Measurements from ENCODE around the gene NR1D1.

Gene NR1D1

DNA sequence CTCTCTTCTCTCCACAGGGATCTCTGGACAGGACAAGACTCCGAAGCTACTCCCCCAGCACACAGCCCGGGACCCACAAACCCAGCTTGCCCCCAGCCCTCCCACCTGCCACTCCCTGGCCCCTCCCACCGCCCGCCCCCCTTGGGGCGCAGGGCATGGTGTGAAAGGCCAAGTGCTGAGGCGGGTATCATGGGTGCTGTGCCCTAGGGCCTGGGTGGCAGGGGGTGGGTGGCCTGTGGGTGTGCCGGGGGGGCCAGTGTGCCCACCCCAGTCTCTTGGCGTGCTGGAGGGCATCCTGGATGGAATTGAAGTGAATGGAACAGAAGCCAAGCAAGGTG lies 26.2 kb downstream of the NR1D1 start:
- no peak for DNase-seq

DNA sequence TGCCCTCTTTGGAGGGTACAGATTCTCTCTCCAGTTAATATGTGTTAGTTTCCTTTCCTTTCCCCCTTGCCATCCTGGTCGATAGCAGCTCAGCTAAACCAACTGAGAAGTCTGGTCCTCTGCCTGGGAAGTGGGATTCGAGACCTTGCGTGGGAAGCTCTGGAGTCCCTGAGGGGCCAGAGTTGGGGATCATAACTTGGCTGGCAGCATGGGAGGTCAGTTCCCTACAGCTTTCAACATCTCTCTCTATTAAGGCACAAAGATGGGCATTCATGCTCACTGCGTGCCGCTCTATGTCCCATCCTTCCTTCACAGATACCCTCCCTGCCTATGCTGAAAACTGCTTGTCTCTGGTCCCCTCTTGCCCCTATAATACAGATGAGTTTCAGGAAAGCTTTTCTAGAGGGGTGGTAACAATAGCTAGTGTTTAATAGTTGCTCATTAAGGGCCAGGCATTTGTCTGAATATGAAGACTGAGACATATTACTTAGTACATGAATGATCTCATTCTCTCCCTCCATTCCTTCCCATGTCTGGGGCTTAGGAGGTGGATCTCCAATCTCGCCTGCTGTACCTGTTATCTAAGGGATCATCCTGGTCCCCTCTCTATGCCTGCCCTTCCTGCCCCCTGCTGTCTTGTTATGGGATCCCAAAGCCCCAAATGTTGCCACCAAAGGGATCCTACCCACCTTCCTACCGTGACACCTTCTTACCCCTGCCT lies 26.8 kb downstream of the NR1D1 start:
- DNase-seq = no peak

GRCh38 chr17:40072735-40073346 lies 27.5 kb downstream of the NR1D1 start:
- DNase-seq = no peak

GRCh38 chr17:40072040-40072734 lies 28.2 kb downstream of the NR1D1 start:
- DNase-seq = peak; percentile 87

DNA sequence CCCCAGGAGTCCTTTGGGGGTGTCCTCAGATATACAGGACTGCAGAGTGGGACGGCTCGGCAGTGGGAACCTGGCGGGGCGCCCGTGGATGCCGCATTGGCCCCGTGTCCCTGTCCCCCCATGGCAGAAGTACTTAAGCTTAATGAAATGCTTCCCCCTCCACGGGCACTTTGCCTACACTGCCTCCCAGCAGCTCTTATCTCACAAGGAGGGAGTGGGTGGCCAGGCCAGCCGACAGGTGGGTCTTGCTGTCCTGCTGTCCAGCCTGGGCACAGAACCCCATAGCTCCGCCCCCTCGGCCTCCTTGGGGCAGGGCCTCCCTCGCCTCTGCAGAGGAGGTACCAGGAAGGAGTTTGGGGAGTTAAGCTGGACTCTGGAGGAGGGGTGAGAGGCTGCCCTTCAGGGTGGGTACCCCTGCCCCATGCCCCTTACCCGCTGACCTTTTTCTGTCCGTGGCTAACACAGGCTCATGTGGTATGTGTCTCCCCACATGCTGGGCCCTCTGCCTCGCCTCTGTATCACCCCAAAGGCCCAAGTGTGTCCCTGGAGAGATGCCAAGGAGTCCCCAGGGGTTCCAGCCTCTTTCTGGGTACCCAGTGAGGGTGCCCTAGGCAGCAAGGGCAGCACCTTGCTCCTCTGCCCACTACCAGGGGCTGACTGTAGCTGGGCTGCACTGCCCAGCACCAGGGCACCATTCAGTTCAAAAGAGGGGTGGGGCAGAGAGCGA lies 28.9 kb downstream of the NR1D1 start:
- no peak for DNase-seq

DNA sequence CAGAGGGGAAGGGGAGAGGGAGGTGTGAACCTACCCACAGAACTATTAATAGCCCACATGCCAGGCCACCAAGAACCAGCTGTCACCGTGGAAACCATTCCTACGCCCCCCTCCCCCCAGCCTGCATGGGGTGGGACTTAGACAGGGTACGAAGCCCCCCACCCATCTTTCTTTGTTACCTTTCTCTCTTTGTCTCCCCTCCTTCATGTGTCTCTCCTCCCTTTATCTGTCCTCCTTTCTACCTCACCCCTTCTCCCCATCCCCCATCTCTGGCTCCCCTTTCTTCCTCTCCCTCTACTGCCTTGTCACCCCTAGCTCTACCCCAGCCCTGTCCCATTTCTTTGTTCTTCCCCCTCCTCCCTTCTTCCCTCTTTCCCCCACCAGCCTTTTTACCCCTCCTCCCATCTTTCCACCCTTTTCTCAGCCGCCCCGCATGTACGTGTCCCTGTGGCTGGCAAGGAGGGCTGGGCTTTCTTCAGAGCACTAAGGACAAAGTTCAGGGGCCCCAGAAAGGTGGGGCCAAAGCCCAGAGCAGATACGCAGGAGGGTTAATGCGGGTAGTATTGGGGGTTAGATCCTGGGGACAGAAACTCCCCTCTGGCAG lies 29.6 kb downstream of the NR1D1 start:
- DNase-seq = no peak

- peak; percentile 45 for DNase-seq
These were observed 30.4 kb downstream of the NR1D1 start for GRCh38 chr17:40069751-40070708.

GRCh38 chr17:40068917-40069750 lies 31.3 kb downstream of the NR1D1 start:
- peak; percentile 81 for DNase-seq

- DNase-seq = no peak
These were observed 31.8 kb downstream of the NR1D1 start for GRCh38 chr17:40068584-40068916.

- no peak for DNase-seq
These were observed 32.2 kb downstream of the NR1D1 start for GRCh38 chr17:40068129-40068581.

- no peak for DNase-seq
These were observed 32.7 kb downstream of the NR1D1 start for GRCh38 chr17:40067710-40068109.

- no peak for DNase-seq
These were observed 34.4 kb downstream of the NR1D1 start for GRCh38 chr17:40065769-40066510.

DNA sequence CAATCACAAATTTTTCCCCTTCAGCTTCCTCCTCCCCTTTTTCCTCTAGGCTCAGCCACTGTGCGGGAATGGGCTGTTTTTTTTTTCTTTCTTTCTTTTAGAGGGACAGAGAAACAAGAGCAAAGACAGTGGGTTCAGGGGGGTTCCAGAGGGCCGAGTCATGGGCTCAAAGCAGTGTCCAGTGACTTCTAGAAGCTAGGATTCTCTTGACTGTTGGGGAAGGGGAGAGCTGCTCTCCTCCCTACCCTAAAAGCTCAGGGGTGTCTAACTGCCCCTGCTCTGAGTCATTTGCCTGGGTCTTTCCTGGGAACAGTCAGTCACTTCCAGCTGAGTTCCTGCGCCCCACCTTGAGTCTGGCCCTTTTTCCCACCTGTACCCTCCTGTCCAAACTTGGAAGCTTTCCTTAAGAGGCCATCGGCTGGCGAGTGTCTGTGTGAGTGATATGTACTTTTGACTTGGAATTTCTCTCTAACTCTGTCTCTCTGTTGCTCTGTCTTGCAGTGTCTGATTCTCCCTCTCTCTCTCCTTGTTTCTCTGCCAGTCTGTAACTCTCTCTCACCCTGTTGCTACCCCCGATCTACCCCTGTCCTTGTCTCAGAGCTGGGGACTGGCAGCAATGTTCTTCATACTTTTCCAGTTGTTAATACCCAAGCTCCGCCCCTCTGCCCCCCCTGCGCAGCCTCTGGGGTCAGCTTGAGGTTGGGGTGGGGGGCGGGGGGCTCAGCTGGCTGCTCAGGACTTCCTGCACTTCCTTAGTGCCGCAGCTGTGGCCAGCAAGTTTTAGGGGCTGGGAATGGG lies 35.2 kb downstream of the NR1D1 start:
- no peak for DNase-seq

DNA sequence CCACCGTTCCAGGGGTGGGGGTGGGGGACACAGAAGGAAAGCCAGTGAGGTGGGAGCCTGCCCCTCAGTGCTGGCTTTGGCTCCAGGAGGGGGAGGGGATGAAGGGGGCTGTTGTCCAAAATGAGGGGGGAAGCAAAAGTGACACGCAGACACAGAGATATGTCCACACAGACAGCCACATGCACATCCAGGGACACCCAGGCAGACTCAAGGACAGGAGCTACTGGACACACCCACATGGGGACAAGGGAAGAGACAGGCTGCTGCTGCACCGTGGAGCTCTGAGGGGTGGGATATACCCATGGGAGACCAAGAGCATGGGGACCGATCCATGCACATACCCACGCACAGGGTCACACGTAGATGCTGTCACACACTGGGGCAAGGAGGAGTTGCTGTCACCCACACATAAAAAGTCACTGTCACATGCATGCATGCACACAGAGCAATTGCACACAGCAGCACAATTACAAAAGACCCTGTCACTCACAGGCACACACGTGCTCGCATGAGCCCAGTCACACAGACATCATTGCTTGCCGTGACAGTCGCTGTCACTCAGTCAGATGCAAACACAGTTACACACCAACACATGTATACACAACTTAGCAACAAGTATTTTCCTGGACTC lies 36.4 kb downstream of the NR1D1 start:
- no peak for DNase-seq

GRCh38 chr17:40063187-40063771 lies 37.1 kb downstream of the NR1D1 start:
- DNase-seq = no peak

- DNase-seq = peak; percentile 80
These were observed 37.8 kb downstream of the NR1D1 start, which contains the start of gene THRA for GRCh38 chr17:40062329-40063186. Gene THRA (plus strand): TSS chr17:40062965. CDS start chr17:40074489, 11,524 bp downstream.

DNA sequence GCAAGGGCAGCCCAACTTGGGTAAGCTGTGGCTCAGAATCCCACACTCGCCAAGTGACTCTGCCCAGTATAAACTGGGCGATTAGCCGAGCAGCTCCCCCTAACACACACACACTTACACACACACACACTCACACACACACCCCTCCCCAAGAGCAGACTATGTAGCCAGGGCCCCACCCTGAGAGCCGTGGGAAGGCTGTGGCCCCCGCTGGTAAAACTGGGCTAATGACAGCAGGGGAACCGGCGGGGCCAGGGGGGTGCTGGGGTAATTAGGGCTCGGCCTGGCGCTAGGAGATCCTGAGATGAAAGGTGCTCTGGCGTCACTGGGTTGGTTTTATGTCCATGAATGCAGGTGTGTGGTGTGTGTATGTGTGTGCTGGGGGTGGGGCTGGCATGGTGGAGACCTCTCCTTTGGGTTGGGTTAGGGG lies 38.8 kb downstream of the NR1D1 start:
- DNase-seq = no peak
